CMK (cell line): Measurements from ENCODE around the gene WDFY3.
"Not testable (repeated sequence)": the region's sequence is repeated elsewhere in the genome, so short reads cannot be mapped to it uniquely, and the experiment has no call there.

Experiments used
- DNase-seq: peaks from one replicate; pipeline ENCODE4 v3.0.0-alpha.2; 2010; ENCODE audit warnings: low read depth

WDFY3 gene

DNA sequence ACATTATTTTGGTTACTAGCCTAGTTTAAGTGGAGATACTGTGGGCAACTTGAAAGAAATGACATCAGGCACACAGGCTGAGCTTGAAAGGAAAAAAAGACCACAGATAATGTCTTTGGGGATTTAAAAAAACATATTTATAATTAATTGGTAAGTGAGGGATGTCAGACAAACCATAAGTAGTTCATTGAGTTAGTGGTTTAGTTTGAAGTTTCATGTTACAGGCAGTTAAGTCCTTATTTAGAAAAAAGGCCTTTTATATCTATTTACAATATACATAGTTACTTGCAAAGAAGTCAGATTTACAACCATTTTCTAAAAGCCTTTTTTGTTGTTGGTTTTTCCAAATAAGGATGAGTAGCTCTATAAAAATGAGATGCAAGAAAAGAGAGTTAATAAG is 294.3 kb downstream of the WDFY3 start:
- no peak for DNase-seq

DNA sequence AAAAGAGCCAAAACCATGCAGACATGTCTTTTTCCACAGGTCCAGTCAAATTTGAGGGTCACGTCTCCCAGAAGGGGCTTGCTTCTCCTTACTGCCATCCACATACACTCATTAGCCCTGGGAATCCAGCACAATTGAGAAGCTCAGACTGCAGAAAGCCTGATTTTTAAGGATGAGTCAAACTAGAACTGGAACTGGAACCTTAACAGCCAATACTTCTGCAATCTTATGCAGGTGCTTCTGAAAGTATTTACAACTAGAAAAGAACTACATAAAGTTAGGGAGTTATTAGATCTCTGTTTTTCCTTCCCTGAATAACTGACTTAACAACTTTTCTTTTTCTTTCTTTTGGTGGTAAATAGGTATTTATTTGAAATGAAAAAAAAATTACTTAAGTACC is 297.3 kb downstream of the WDFY3 start:
- no peak for DNase-seq

DNA sequence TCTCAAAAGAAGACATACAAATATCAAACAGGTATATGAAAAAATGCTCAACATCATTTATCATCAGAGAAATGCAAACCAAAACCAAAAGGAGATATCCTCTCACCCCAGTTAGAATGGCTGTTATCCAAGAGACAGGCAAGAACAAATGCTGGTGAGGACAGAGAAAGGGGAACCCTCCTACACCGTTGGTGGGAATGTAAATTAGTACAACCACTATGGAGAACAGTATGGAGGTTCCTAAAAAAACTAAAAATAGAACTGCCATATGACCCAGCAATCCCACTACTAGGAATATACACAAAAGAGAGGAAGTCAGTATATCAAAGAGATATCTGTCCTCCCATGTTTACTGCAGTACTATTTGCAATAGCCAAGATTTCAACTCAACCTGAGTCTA is 300.1 kb downstream of the WDFY3 start:
- DNase-seq: no peak

DNA sequence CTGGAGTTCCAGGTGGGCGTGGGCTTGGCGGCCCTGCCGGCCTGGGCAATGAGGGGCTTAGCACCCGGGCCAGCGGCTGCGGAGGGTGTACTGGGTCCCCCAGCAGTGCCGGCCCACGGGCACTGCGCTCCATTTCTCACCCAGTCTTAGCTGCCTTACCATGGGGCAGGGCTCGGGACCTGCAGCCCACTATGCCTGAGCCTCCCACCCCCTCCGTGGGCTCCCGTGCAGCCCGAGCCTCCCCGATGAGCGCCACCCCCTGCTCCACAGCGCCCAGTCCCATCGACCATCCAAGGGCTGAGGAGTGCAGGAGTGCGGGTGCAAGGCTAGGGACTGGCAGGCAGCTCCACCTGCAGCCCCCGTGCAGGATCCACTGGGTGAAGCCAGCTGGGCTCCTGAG is 301.7 kb downstream of the WDFY3 start:
- not testable (repeated sequence) for DNase-seq

DNA sequence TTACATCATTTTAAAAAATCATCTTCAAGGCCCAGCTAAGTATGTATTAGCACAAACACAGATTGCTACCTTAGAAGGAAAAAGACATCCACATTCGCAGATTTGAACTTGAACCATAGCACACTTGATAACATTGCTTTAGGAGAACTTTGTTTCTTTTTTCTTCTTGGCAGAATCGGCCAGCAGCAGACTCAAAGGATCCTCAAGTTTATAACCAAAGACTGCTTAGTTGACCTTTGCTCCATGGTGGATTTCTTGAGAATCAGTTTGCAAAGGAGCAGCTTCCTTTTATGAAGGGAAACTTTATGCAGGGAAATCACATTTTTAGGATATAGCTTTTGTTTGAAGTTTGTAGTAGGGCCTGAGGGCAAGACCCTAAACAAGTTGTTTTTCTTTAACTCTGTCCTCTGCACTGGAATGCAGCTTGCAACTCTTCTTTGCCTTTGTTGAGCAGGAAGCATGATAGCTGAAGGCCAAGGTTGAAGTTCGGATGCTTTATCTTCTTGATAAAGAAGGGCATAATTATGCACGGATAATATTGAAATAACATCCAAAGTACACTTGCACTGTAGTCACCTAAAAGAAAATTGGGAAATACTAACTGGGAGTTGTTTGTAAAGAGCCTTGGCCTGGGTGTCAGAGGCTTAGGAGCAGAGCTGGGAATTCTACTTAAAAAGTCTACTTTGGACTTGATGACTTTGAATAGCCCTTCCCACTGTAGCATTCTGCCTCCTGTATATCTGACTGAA is 305.1 kb downstream of the WDFY3 start:
- DNase-seq: no peak

DNA sequence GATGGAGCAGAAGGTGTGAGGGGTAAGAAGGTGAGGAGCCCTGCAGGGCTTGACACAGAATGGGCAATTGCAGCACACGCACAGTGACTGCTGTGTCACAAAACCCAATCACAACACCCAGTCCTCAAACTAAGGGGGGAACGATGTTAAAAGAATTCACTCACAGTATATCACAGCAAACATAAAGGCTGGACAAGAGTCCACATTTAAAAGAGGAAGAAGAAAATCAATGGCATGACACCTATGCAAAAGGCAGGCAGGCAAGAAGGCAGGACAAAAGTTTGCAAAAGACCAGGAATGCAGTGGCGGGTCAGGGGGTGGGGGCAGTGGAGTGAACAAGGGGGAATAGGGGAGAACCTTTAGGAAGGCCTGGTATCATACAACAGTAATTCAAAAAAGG is 305.9 kb downstream of the WDFY3 start:
- DNase-seq: no peak

DNA sequence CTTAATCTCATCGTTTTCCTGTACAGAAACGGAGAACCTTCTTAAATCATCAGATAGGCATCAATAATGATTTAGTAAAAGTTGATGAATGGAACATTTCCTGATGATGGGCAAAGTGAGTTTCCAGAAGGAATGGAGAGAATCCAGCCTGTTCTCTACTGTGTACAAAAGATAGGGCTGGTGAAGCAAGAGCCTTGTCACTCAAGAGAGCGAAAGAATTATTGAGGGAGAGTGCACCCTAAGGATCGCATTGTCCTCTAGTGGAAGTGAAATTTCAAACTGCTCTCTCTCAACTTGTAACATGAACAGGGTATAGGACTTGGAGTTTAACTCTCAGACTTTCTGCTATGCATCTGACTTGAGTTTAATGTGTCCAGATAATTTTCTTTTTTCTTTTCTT is 314.0 kb downstream of the WDFY3 start:
- no peak for DNase-seq

DNA sequence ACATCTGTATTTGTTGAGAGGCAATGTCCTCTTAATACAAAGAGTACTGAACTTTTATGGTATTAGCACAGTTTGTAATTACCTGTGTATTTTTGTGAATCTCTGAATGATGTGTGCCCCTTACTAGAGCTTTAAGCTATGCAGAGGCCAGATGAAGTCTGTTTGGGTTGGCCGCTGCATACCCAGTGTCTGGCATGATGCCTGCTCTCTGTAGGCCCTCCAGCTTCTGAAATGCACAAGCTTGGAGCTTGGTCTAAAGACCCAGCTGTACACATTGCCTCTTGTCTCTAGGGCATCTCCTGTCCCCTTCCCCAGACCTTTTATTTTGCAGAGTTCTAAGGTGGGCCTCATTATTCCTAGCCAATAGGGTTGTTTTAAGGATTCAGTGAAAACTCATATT is 315.0 kb downstream of the WDFY3 start:
- DNase-seq: no peak

DNA sequence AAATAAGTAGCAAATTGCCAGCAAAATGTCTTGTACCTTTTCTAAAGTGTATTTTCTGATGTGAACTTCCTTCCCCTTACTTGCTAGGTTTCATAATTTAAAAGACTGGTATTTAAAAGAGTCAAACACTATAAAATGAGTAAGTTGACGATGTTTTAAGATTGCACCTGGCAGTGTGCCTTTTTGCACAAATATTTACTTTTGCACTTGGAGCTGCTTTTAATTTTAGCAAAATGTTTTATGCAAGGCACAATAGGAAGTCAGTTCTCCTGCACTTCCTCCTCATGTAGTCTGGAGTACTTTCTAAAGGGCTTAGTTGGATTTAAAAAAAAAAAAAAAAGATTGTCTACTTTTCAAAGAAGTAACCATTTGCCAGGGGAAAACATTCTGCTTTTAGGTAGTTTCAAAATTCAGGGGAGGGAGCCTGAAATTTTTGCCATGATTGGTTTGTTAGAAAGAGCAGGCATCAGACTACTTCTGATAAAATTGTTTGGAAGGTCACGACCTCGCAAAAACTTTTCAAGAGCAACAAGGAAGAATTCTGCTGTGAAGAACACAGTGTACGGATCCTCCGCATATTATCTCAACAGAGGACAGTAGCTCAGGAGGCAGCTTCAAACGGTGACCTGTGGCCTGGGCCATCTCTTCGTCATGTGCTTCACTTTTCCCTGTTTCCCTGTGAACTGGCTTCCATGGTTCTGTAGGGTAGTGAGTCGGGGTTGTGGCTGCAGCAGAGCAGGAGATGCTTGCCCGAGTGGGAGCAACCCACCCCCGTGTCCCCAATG is 317.4 kb downstream of the WDFY3 start:
- DNase-seq: no peak

DNA sequence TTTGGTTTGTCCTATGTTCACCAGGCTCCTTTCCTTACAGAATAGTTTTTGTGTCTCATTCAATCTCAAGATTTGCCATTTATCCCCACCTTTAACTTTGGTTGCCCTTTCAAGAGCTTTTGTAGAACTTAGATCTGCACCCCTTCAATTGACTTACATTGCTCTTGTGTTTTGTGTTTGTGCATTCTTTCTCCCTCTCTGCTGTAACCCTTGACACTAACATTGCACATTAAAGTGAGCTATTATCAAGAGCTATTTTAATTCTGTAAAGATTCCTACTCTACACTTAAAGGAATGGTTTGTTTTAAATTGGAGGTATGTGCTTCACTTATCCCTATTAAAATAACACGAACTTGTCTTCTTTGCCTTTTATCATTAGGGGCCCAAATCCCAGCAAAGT is 318.3 kb downstream of the WDFY3 start:
- no peak for DNase-seq

DNA sequence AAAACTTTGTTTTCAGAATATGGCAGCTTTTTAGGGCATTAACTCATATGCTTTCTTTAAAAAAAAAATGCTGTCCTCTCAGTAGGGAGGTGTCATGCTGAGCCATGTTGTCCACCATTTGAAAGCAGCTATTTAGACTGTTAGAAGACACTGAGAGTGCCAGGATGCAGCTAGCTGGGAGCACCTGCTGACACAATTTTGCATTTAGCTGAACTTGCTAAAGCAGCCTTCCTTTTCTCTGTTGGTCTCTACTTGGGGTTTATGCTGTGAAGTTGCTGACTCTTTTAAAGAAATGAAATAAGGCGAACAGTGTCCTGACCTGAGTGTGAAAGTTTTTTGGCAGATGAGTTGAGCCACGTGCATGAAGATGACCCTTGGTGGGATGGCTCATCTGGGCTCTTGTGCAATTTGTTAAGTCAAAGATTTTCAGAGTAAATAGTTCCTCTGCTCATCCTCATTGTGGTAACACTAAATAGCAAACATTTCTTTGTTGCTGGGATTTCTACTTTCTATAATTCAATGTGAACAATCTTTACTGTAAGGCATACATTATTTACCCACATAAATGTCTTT is 319.1 kb downstream of the WDFY3 start:
- DNase-seq: no peak

DNA sequence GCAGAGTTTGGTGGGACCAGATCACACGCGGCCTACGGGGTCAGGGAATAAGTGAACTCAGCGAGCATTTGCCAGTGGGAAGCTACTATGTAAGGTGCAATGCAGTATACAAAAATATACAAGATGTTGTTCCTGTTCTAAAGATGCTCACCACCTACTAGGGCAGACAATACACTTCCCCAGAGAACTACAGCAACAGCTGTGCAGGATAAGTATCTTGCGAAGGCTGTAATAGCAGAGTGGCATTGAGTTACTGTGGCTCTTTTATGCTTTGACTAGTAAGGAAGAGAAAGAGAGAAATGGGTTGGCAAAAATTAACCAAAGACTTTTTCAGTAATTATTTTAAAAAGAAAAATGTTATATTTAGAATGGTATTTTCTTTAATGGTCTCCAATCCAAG is 322.4 kb downstream of the WDFY3 start:
- no peak for DNase-seq

DNA sequence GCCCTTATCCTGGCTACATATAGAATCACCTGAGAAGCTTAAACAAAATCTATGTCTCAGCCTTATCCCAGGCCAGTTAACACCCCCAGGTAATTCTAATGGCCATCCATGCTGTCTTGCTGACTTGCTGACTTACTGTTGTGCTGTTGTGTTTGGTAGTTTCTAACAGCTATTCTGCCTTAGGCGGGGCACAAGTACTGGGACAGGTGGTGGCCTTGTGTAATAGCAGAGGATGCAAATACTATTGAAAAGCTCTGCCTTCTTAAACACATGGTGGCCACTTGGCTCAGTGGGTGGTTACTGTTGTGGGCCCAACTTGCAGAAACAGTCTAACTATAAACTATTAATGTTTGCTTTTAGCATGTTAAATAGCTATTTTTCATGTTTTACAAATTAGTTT is 327.3 kb downstream of the WDFY3 start:
- DNase-seq: no peak

DNA sequence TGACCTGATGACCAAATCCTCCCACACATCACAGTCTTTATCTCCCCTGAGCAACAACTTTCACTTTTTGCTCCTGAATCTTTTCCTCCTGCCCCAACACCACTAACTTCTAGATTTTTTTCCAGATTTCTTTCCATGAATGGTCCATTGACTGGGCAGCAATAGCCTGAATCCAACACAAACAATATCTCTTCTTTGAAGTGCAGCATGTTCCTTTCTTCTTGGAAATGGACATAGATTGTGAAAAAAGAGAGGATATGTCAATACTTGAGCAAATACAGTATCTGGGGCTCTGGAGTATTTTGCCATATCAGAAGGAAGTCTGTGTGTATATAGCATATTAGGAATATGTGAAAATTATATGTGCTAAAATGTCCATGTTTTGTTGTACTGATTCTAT is 328.4 kb downstream of the WDFY3 start:
- no peak for DNase-seq

DNA sequence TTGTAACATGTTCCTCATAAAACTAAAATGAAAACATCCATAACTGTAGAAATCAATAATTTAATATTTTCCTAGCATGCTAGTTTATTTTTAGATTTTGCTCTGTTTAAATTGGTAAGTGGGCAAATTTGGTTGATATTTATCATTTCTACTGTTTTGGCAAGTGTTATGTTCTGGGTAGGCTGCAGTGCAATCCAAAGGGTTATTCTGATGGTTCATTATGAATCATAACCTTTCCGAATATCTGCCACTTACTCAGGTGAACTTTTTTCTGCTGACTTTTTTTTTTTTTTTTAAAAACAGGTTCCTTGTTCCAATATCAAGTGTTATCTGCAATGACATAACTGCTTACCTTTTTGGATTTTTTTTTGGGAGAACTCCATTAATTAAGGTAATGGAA is 331.5 kb downstream of the WDFY3 start:
- DNase-seq: no peak

DNA sequence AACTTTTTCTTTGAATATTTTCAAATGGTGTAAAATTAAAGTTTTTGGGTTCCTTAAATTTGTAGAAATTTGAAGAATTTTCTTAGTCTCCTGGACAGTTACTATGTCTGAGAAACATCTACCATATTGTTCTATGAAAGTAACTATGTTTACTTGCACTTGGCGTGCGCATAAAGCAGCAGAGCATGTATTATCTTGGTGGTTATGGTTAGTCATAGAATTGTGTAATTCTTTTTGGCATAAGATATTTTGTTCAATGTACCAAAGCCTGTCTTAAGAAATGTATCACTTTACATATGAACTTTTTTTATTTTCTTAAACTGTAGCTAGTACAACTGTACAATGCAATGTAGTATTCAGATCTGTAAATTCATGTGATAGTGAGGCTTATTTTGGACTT is 334.4 kb downstream of the WDFY3 start:
- DNase-seq: no peak

DNA sequence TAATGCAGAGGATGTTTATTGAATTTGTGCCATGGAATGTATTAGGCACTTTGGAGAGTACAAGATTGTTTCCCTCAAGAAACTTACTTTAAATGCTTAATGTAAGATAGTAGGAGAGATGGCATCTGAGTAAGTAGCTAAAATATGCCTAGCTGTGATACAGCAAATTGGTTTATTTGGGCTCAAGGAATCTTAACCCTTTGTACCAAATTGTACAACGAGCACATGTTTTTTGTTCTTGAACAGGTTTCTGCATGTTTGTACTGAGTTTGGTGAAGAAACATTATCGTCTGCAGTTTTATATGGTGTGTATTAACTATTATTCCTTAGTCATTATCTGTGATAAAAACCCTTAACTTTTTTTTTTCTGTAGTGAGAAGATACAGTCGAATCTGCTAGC is 334.9 kb downstream of the WDFY3 start:
- DNase-seq: no peak

DNA sequence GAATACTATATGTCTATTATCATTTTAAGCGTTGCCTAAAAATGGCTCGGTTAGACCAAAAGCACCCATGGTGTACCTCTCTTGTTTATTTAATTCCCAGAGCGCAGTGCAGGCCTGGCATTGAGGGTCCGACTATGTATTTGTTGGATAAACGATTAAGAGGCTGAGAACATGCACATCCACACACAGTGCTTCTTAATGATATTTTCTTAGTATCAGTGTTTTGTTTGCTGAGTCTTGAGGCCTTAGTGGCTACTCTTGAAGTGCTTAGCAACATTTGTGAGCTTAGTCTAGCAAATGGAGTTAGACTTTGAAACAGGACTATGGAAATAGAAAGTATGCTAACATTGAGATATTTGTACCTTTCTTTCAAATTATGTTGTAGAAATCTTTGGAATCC is 339.8 kb downstream of the WDFY3 start:
- no peak for DNase-seq

DNA sequence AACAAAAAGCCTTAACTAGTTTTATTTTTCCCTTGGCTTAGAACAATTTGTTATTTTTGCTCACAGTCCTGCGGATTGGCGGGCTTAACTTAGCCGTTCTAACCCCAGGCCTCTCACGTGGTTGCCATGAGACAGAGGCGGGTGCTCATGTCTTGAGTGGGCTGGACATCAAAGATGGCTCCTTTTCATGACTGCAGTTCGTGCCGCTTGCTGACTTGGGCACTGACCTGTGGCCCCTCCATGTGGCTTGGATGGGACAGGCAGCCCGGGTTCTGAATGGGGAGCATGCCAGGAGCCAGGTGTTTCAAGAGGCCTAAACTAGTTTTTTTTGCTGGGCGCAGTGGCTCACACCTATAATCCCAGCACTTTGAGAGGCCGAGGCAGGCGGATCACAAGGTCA is 342.8 kb downstream of the WDFY3 start:
- no peak for DNase-seq

DNA sequence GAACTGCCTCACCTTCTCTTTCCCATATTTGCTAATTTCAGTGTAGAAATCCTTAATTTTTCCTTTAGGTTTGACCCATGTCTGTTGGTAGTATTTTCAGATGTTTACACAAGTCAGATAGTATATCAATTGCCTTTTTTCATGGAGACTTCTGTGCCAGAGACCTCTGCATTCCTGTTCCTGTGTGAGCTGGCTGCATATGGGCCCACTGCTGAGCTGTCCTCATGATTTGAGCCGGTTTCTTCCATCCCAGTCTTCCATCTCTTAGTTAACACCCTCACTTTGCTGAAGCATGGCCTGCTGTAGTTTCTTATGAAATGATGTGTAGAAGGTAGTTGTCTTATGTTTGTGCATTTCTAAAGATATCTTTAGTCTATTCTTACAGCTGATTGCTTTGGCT is 343.5 kb downstream of the WDFY3 start:
- DNase-seq: no peak
